ENCODE results near the gene DNAJC15. TPM values are rescaled to one million over a fixed set of nuclear protein-coding genes. Genes with fewer than 3 reads are reported as not detected.

Gene DNAJC15
- total RNA-seq, 1 experiment from 2014 or later = 72.2 TPM

GRCh38 chr13:43159026-43159461 lies 135.7 kb downstream of the DNAJC15 start:
- no peaks in the 10 kb centered on the region for H3K27me3 ChIP-seq (replicated peaks; ENCODE audit: control insufficient read depth, insufficient read depth, low read length)
- BruUV-seq (replicated peaks) = no TSS peak
- no peak overlapping the region for H3K4me3 ChIP-seq (ENCODE audit: low read depth, low read length)
- no peaks in the 10 kb centered on the region for H3K9me3 ChIP-seq
- Mint-ChIP-seq H3K27me3 (ENCODE audit: insufficient read depth, unreplicated experiment) (no peaks in the 10 kb centered on the region), H3K4me1 (ENCODE audit: low read depth, unreplicated experiment) (peaks cover 23% of the 10 kb centered on the region), H3K36me3 (ENCODE audit: insufficient read depth, unreplicated experiment) (no peaks in the 10 kb centered on the region), H3K27ac (ENCODE audit: unreplicated experiment) (no peak overlapping the region), H3K4me3 (ENCODE audit: unreplicated experiment) (no peak overlapping the region), H3K9me3 (ENCODE audit: unreplicated experiment) (no peaks in the 10 kb centered on the region)
- peak; percentile 7 to 24 for TF ChIP-seq CTCF (IDR thresholded peaks at IDR 0.05; ENCODE audit: insufficient read depth in 1 of 2, low read depth in 1 of 2, low read length in 1 of 2, severe bottlenecking in 1 of 2, unreplicated experiment in 1 of 2)
- intact Hi-C loops (cut with micrococcal nuclease; ENCODE audit: unreplicated experiment) = no loop called here
- ChIA-PET CTCF (no interaction called here), POLR2A (no interaction called here)
- no peaks in the 10 kb centered on the region for H3K36me3 ChIP-seq (ENCODE audit: control insufficient read depth, insufficient read depth, low read length)
- peak; percentile 46 to 52 for DNase-seq
- peaks cover 27% of the 10 kb centered on the region for H3K4me1 ChIP-seq

Other genes starting within 250 kb of the DNAJC15 start
- not detected in 2 replicates for gene FAM216B, start 242.0 kb upstream of the DNAJC15 start, total RNA-seq (2022)
- gene EPSTI1, start 31.3 kb upstream of the DNAJC15 start, total RNA-seq (2022) = 80.6 and 86.5 TPM in 2 replicates

All from Caco-2 (cell line).